ENCODE results near the gene ABCB6. TPM values are rescaled to one million over a fixed set of nuclear protein-coding genes. Genes with fewer than 3 reads are reported as not detected.

The ABCB6 gene
- total RNA-seq, 1 experiment from 2014 or later, result 68.6 TPM

DNA sequence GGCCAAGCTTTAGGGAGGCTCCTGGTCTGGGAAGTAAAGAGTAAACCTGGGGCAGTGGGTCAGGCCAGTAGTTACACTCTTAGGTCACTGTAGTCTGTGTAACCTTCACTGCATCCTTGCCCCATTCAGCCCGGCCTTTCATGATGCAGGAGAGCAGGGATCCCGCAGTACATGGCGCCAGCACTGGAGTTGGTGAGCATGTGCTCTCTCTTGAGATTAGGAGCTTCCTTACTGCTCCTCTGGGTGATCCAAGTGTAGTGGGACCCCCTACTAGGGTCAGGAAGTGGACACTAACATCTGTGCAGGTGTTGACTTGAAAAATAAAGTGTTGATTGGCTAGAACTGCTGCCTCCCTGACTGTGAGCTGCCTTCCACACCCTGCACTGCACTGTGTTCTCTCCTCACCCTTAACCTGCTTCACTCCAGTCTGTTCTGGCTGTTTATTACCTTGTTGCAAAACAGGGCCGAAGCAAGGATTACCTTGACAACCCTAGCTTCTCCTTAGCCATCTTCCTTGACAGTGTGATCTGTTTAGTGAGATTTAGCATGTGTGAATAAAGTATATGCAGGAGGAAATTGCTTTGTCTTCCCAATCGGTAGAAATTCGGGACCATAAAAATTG lies 35.5 kb downstream of the ABCB6 start:
- Mint-ChIP-seq H3K9me3 (ENCODE audit: unreplicated experiment) (no peaks in the 10 kb centered on the region), H3K27ac (ENCODE audit: unreplicated experiment) (no peak overlapping the region), H3K36me3 (ENCODE audit: insufficient read depth, unreplicated experiment) (peaks cover 25% of the 10 kb centered on the region), H3K4me3 (ENCODE audit: unreplicated experiment) (no peak overlapping the region), H3K27me3 (ENCODE audit: insufficient read depth, unreplicated experiment) (no peaks in the 10 kb centered on the region), H3K4me1 (ENCODE audit: low read depth, unreplicated experiment) (peaks cover 8% of the 10 kb centered on the region)
- TF ChIP-seq, protein P1, sequence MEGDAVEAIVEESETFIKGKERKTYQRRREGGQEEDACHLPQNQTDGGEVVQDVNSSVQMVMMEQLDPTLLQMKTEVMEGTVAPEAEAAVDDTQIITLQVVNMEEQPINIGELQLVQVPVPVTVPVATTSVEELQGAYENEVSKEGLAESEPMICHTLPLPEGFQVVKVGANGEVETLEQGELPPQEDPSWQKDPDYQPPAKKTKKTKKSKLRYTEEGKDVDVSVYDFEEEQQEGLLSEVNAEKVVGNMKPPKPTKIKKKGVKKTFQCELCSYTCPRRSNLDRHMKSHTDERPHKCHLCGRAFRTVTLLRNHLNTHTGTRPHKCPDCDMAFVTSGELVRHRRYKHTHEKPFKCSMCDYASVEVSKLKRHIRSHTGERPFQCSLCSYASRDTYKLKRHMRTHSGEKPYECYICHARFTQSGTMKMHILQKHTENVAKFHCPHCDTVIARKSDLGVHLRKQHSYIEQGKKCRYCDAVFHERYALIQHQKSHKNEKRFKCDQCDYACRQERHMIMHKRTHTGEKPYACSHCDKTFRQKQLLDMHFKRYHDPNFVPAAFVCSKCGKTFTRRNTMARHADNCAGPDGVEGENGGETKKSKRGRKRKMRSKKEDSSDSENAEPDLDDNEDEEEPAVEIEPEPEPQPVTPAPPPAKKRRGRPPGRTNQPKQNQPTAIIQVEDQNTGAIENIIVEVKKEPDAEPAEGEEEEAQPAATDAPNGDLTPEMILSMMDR (IDR thresholded peaks at IDR 0.05; ENCODE audit: insufficient read depth in 1 of 2, low read depth in 1 of 2, low read length in 1 of 2, severe bottlenecking in 1 of 2, unreplicated experiment in 1 of 2), result no peak
- Histone ChIP-seq H3K9me3 (no peaks in the 10 kb centered on the region), H3K36me3 (ENCODE audit: control insufficient read depth, insufficient read depth, low read length) (peaks cover 6% of the 10 kb centered on the region), H3K4me1 (peaks cover 7% of the 10 kb centered on the region), H3K27me3 (replicated peaks; ENCODE audit: control insufficient read depth, insufficient read depth, low read length) (no peaks in the 10 kb centered on the region; the same call in 1 of the 2 replicates), H3K4me3 (ENCODE audit: low read depth, low read length) (no peak overlapping the region)
- ChIA-PET POLR2A (no interaction called here), CTCF (interaction anchor here (0.6 kb wide), 1 partner anchor 202 kb away, joined by 5 read pairs; no protein-coding TSS in a partner anchor)
- no peak for DNase-seq
- BruUV-seq (replicated peaks), result no TSS peak
- intact Hi-C loops (cut with micrococcal nuclease; ENCODE audit: unreplicated experiment), result no loop called here

DNA sequence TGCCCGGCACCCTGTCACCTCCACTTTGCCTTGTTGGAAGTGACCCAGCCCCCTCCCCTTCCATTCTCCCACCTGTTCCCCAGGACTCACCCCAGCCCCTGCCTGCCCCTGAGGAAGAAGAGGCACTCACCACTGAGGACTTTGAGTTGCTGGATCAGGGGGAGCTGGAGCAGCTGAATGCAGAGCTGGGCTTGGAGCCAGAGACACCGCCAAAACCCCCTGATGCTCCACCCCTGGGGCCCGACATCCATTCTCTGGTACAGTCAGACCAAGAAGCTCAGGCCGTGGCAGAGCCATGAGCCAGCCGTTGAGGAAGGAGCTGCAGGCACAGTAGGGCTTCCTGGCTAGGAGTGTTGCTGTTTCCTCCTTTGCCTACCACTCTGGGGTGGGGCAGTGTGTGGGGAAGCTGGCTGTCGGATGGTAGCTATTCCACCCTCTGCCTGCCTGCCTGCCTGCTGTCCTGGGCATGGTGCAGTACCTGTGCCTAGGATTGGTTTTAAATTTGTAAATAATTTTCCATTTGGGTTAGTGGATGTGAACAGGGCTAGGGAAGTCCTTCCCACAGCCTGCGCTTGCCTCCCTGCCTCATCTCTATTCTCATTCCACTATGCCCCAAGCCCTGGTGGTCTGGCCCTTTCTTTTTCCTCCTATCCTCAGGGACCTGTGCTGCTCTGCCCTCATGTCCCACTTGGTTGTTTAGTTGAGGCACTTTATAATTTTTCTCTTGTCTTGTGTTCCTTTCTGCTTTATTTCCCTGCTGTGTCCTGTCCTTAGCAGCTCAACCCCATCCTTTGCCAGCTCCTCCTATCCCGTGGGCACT lies 36.2 kb downstream of the ABCB6 start:
- no TSS peak for BruUV-seq (replicated peaks)
- Histone ChIP-seq H3K4me3 (ENCODE audit: low read depth, low read length) (no peak overlapping the region), H3K27me3 (replicated peaks; ENCODE audit: control insufficient read depth, insufficient read depth, low read length) (no peaks in the 10 kb centered on the region; the same call in 1 of the 2 replicates), H3K9me3 (no peaks in the 10 kb centered on the region), H3K36me3 (ENCODE audit: control insufficient read depth, insufficient read depth, low read length) (peaks cover 6% of the 10 kb centered on the region), H3K4me1 (peaks cover 7% of the 10 kb centered on the region)
- Mint-ChIP-seq H3K4me1 (ENCODE audit: low read depth, unreplicated experiment) (peaks cover 8% of the 10 kb centered on the region), H3K4me3 (ENCODE audit: unreplicated experiment) (no peak overlapping the region), H3K27me3 (ENCODE audit: insufficient read depth, unreplicated experiment) (no peaks in the 10 kb centered on the region), H3K27ac (ENCODE audit: unreplicated experiment) (no peak overlapping the region), H3K36me3 (ENCODE audit: insufficient read depth, unreplicated experiment) (peaks cover 33% of the 10 kb centered on the region), H3K9me3 (ENCODE audit: unreplicated experiment) (no peaks in the 10 kb centered on the region)
- DNase-seq, result no peak
- TF ChIP-seq, protein P1 (IDR thresholded peaks at IDR 0.05; ENCODE audit: insufficient read depth in 1 of 2, low read depth in 1 of 2, low read length in 1 of 2, severe bottlenecking in 1 of 2, unreplicated experiment in 1 of 2), result no peak
- ChIA-PET POLR2A (no interaction called here), CTCF (interaction anchor here (0.6 kb wide), 1 partner anchor 202 kb away, joined by 5 read pairs; no protein-coding TSS in a partner anchor)
- intact Hi-C loops (cut with micrococcal nuclease; ENCODE audit: unreplicated experiment), result no loop called here

DNA sequence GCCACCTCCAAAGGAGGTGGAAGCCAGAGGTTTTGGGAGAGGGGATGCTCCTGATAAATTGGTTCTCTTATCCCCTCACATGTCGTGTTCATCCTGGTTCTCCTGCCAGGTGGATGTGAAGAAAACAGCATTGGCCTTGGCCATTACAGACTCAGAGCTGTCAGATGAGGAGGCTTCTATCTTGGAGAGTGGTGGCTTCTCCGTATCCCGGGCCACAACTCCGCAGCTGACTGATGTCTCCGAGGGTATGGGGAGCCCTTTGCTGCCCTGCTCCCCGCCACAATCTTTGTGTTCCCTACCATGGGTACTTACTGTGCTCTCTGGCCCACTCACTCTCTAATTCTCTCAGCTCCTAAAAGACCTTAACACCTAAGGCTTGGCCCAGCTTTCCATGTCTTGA lies 37.2 kb downstream of the ABCB6 start:
- ChIA-PET CTCF (interaction anchor here (0.7 kb wide), 1 partner anchor 24 kb away, joined by 3 read pairs; no protein-coding TSS in a partner anchor), POLR2A (no interaction called here)
- no peak overlapping the region for H3K27ac Mint-ChIP-seq (ENCODE audit: unreplicated experiment)
- no peak overlapping the region for H3K4me3 Mint-ChIP-seq (ENCODE audit: unreplicated experiment)
- Histone ChIP-seq H3K27me3 (replicated peaks; ENCODE audit: control insufficient read depth, insufficient read depth, low read length) (no peaks in the 10 kb centered on the region; the same call in 1 of the 2 replicates), H3K4me3 (ENCODE audit: low read depth, low read length) (no peak overlapping the region), H3K36me3 (ENCODE audit: control insufficient read depth, insufficient read depth, low read length) (peaks cover 6% of the 10 kb centered on the region), H3K9me3 (no peaks in the 10 kb centered on the region), H3K4me1 (peaks cover 7% of the 10 kb centered on the region)
- no peak for DNase-seq
- no TSS peak for BruUV-seq (replicated peaks)
- H3K27me3 Mint-ChIP-seq (ENCODE audit: insufficient read depth, unreplicated experiment), result no peaks in the 10 kb centered on the region
- intact Hi-C loops (cut with micrococcal nuclease; ENCODE audit: unreplicated experiment), result no loop called here
- peaks cover 39% of the 10 kb centered on the region for H3K36me3 Mint-ChIP-seq (ENCODE audit: insufficient read depth, unreplicated experiment)
- H3K9me3 Mint-ChIP-seq (ENCODE audit: unreplicated experiment), result no peaks in the 10 kb centered on the region
- H3K4me1 Mint-ChIP-seq (ENCODE audit: low read depth, unreplicated experiment), result peaks cover 8% of the 10 kb centered on the region
- TF ChIP-seq, protein P1 (IDR thresholded peaks at IDR 0.05; ENCODE audit: insufficient read depth in 1 of 2, low read depth in 1 of 2, low read length in 1 of 2, severe bottlenecking in 1 of 2, unreplicated experiment in 1 of 2), result no peak

Measured in Caco-2 (cell line).